CD14-positive monocyte (primary cell): ENCODE results near the gene NCAM1. TPM values are rescaled to one million over a fixed set of nuclear protein-coding genes. Genes with fewer than 3 reads are reported as not detected.

ENCODE experiments used
- DNase-seq, 3 donors: peaks; one replicate each; pipeline ENCODE4 v3.0.0-alpha.2; 2011 to 2022
- H2AFZ ChIP-seq: 2 replicates; pipeline ENCODE4 v1.6.0; 2012; ENCODE audit warnings: mild to moderate bottlenecking, low read depth, low read length, inconsistent platforms; ENCODE audit not compliant: insufficient read depth, poor library complexity, severe bottlenecking
- H3K27ac ChIP-seq, 2 donors: 1 replicate in 1 of 2; 2 replicates in 1 of 2; pipeline ENCODE4 v1.5.1; 2012 to 2013; ENCODE audit warnings: low read length in 2 of 2, control low read depth in 1 of 2, inconsistent platforms in 1 of 2, low read depth in 1 of 2, mild to moderate bottlenecking in 1 of 2
- H3K27me3 ChIP-seq, 2 donors: one replicate each; pipeline versions ENCODE4 v1.6.0 to v1.6.1; 2011 to 2013; ENCODE audit warnings: low read length in 2 of 2; ENCODE audit not compliant: control insufficient read depth in 2 of 2, insufficient read depth in 2 of 2
- H3K36me3 ChIP-seq, 2 donors: replicated peaks in 1 of 2; 1 replicate in 1 of 2; 2 replicates in 1 of 2; pipeline versions ENCODE4 v1.5.1 to v1.6.1; 2012 to 2013; ENCODE audit warnings: low read length in 2 of 2, control low read depth in 1 of 2, inconsistent platforms in 1 of 2, mild to moderate bottlenecking in 1 of 2; ENCODE audit not compliant: insufficient read depth in 2 of 2, control insufficient read depth in 1 of 2
- H3K4me1 ChIP-seq, 2 donors: 1 replicate in 1 of 2; 2 replicates in 1 of 2; pipeline versions ENCODE4 v1.5.1 to v1.6.1; 2012 to 2013; ENCODE audit warnings: low read length in 2 of 2, control low read depth in 1 of 2, inconsistent platforms in 1 of 2, mild to moderate bottlenecking in 1 of 2, moderate library complexity in 1 of 2; ENCODE audit not compliant: insufficient read depth in 2 of 2, control insufficient read depth in 1 of 2
- H3K4me2 ChIP-seq: replicated peaks from 2 replicates; pipeline ENCODE3; 2012; ENCODE audit warnings: low read length, moderate library complexity, mild to moderate bottlenecking; ENCODE audit not compliant: poor library complexity, severe bottlenecking; ENCODE audit errors: extremely low read depth
- H3K4me3 ChIP-seq, 3 experiments: fragments of 200-600 bp in 1 of 3; sonication (generic) in 1 of 3; replicated peaks in 1 of 3; 1 replicate in 2 of 3; 2 replicates in 1 of 3; pipeline ENCODE4 v1.5.1; 2011 to 2013; ENCODE audit warnings: low read length in 3 of 3, mild to moderate bottlenecking in 3 of 3, control low read depth in 2 of 3, low read depth in 2 of 3, inconsistent platforms in 1 of 3, moderate library complexity in 1 of 3
- H3K79me2 ChIP-seq: 2 replicates; pipeline ENCODE4 v1.6.0; 2012; ENCODE audit warnings: mild to moderate bottlenecking, control low read depth, inconsistent platforms, low read length, moderate library complexity; ENCODE audit not compliant: insufficient read depth
- H3K9ac ChIP-seq: 2 replicates; pipeline ENCODE4 v1.6.0; 2017; ENCODE audit warnings: low read length, mild to moderate bottlenecking; ENCODE audit not compliant: insufficient read depth, poor library complexity, severe bottlenecking
- H3K9me3 ChIP-seq, 2 donors: replicated peaks in 1 of 2; 1 replicate in 1 of 2; 2 replicates in 1 of 2; pipeline versions ENCODE4 v1.5.1 to v1.6.1; 2012 to 2013; ENCODE audit warnings: low read length in 2 of 2, control low read depth in 1 of 2; ENCODE audit not compliant: control insufficient read depth in 1 of 2, insufficient read depth in 1 of 2
- H4K20me1 ChIP-seq: 2 replicates; pipeline ENCODE4 v1.6.0; 2012; ENCODE audit warnings: mild to moderate bottlenecking, low read length, control low read depth, moderate library complexity; ENCODE audit not compliant: insufficient read depth
- H3K27ac Mint-ChIP-seq, 7 donors: one replicate each; pipeline ENCODE4 v1.8.0; 2020; ENCODE audit warnings: mild to moderate bottlenecking in 7 of 7, mixed read lengths in 7 of 7, moderate library complexity in 6 of 7, inconsistent platforms in 2 of 7
- H3K27me3 Mint-ChIP-seq, 3 donors: one replicate each; pipeline ENCODE4 v1.8.0; 2021 to 2022; ENCODE audit warnings: low read depth in 3 of 3, mild to moderate bottlenecking in 3 of 3, mixed read lengths in 3 of 3, moderate library complexity in 3 of 3, inconsistent platforms in 1 of 3
- H3K36me3 Mint-ChIP-seq, 2 donors: one replicate each; pipeline ENCODE4 v1.8.0; 2020; ENCODE audit warnings: mixed read lengths in 2 of 2, inconsistent platforms in 1 of 2, mild to moderate bottlenecking in 1 of 2
- H3K4me1 Mint-ChIP-seq: one replicate; pipeline ENCODE4 v1.8.0; 2020; ENCODE audit warnings: mild to moderate bottlenecking, mixed read lengths
- H3K4me3 Mint-ChIP-seq, 2 donors: one replicate each; pipeline ENCODE4 v1.8.0; 2020; ENCODE audit warnings: mild to moderate bottlenecking in 2 of 2, mixed read lengths in 2 of 2, moderate library complexity in 1 of 2
- H3K9me3 Mint-ChIP-seq, 7 donors: one replicate each; pipeline ENCODE4 v1.8.0; 2020 to 2022; ENCODE audit warnings: mixed read lengths in 7 of 7, mild to moderate bottlenecking in 6 of 7, moderate library complexity in 6 of 7, inconsistent platforms in 2 of 7
- CTCF ChIP-seq: fragments of 200-600 bp; IDR thresholded peaks from one replicate; pipeline ENCODE4 v1.8.0; 2022; ENCODE audit warnings: antibody characterized with exemption, mild to moderate bottlenecking
- WGBS: methylation state at CpG from one replicate; pipeline ENCODE4 v1.1.5; 2013; ENCODE audit warnings: missing lambda C conversion rate; ENCODE audit not compliant: insufficient coverage; 5-methylcytosine and 5-hydroxymethylcytosine counted together
- intact Hi-C, 2 donors: fragments of 100-400 bp; cut with micrococcal nuclease; formaldehyde crosslinking; loops; one replicate each; pipeline versions ENCODE4 v1.15.0 to v1.15.1; 2023
- polyA plus RNA-seq, 3 donors: library from polyadenylated mRNA; depleted of rRNA in 1 of 3; unstranded in 2 of 3; stranded (reverse) in 1 of 3; fragments of 300-500 nt in 2 of 3; fragments of >200 nt in 1 of 3; fragmentation: Illumina TruSeq in 2 of 3; gene quantifications; 1 replicate in 2 of 3; 2 replicates in 1 of 3; pipeline ENCODE4 v1.2.3, GENCODE V29; 2012 to 2021

Gene NCAM1
- polyA plus RNA-seq, 3 donors = 0.65 to 0.69 TPM; not detected in 1

GRCh38 chr11:113197446-113197845, 236.2 kb downstream of the NCAM1 start:
- H3K27ac Mint-ChIP-seq = no peak overlapping the region
- H3K4me2 ChIP-seq = no peak overlapping the region
- WGBS = 43% methylated on average over 2 of the region's 3 CpGs
- peaks cover 11 to 32% (median 20%) of the 10 kb centered on the region in 3 donors for H3K27me3 Mint-ChIP-seq
- no peak overlapping the region for H3K27ac ChIP-seq
- H3K36me3 ChIP-seq = no peaks in the 10 kb centered on the region
- H4K20me1 ChIP-seq = no peaks in the 10 kb centered on the region
- TF ChIP-seq CTCF = no peak
- H3K36me3 Mint-ChIP-seq = no peaks in the 10 kb centered on the region
- H3K79me2 ChIP-seq = no peaks in the 10 kb centered on the region
- H3K9me3 Mint-ChIP-seq = peaks cover 0 to 5% (median 0%) of the 10 kb centered on the region in 7 donors
- H3K27me3 ChIP-seq = peaks cover 6% of the 10 kb centered on the region in 2 donors
- intact Hi-C loops = no loop called here
- H3K4me3 ChIP-seq = no peak overlapping the region
- no peaks in the 10 kb centered on the region for H3K4me1 ChIP-seq
- no peak for DNase-seq
- no peaks in the 10 kb centered on the region for H3K9me3 ChIP-seq
- no peaks in the 10 kb centered on the region for H3K4me1 Mint-ChIP-seq
- H3K9ac ChIP-seq = no peak overlapping the region
- no peak overlapping the region for H2AFZ ChIP-seq
- no peak overlapping the region for H3K4me3 Mint-ChIP-seq

GRCh38 chr11:113198972-113199661, 237.9 kb downstream of the NCAM1 start:
- no peak for TF ChIP-seq CTCF
- no peaks in the 10 kb centered on the region for H3K79me2 ChIP-seq
- no peaks in the 10 kb centered on the region for H3K9me3 ChIP-seq
- no peak overlapping the region for H3K4me3 Mint-ChIP-seq
- H3K9ac ChIP-seq = no peak overlapping the region
- no peak overlapping the region for H3K4me3 ChIP-seq
- WGBS = 89% methylated on average over 6 of the region's 10 CpGs
- no peak overlapping the region for H2AFZ ChIP-seq
- no peak overlapping the region for H3K27ac Mint-ChIP-seq
- DNase-seq = no peak
- peaks cover 0 to 5% (median 0%) of the 10 kb centered on the region in 7 donors for H3K9me3 Mint-ChIP-seq
- H3K36me3 ChIP-seq = no peaks in the 10 kb centered on the region
- peaks cover 6% of the 10 kb centered on the region in 2 donors for H3K27me3 ChIP-seq
- peaks cover 11 to 30% (median 19%) of the 10 kb centered on the region in 3 donors for H3K27me3 Mint-ChIP-seq
- H3K4me1 Mint-ChIP-seq = peaks cover 10% of the 10 kb centered on the region
- peaks cover 10% of the 10 kb centered on the region in 2 donors for H3K4me1 ChIP-seq
- H3K36me3 Mint-ChIP-seq = no peaks in the 10 kb centered on the region
- H3K4me2 ChIP-seq = no peak overlapping the region
- H3K27ac ChIP-seq = no peak overlapping the region
- intact Hi-C loops = no loop called here
- H4K20me1 ChIP-seq = no peaks in the 10 kb centered on the region
